ENCODE results near the gene SERPINB2. TPM values are rescaled to one million over a fixed set of nuclear protein-coding genes. Genes with fewer than 3 reads are reported as not detected.

Gene SERPINB2
- total RNA-seq, 1 experiment from 2014 or later, result not detected

- H3K4me3 ChIP-seq (replicated peaks in 1 of 2; ENCODE audit: low read depth in 1 of 2, low read length in 2 of 2), result no peak overlapping the region
- no TSS peak for BruUV-seq (replicated peaks)
- CTCF ChIA-PET, result no interaction called here
- peak overlapping the region; percentile 71 for H2AFZ ChIP-seq (ENCODE audit: low read depth, low read length, poor library complexity, severe bottlenecking)
- H3K9me2 ChIP-seq (ENCODE audit: insufficient read depth), result no peaks in the 10 kb centered on the region
- POLR2A ChIA-PET, result no interaction called here
- no peaks in the 10 kb centered on the region for H3K79me2 ChIP-seq (ENCODE audit: insufficient read depth, low read length)
- H3K4me2 ChIP-seq (ENCODE audit: low read length), result peak overlapping the region; percentile 42
- H3K36me3 ChIP-seq (ENCODE audit: control insufficient read depth in 1 of 2, insufficient read depth in 2 of 2, low read length in 2 of 2), result no peaks in the 10 kb centered on the region
- H3K27me3 ChIP-seq (ENCODE audit: insufficient read depth, low read length), result no peaks in the 10 kb centered on the region
- ATAC-seq (peak; percentile 72), DNase-seq (ENCODE audit: low read depth, low spot score) (peak; percentile 67)
- intact Hi-C loops (cut with micrococcal nuclease), result no loop called here
- no peaks in the 10 kb centered on the region for H3K9me3 ChIP-seq (ENCODE audit: control insufficient read depth in 1 of 2, insufficient read depth in 1 of 2, low read depth in 1 of 2, low read length in 2 of 2)
- H3K27ac ChIP-seq (ENCODE audit: low read depth, low read length), result no peak overlapping the region
- RAD21 ChIA-PET (ENCODE audit: low non-redundant PET in 1 of 2, low total read pairs in 2 of 2, uncharacterized antibody in 2 of 2, unreplicated experiment in 2 of 2), result no interaction called here
- H4K20me1 ChIP-seq (ENCODE audit: insufficient read depth), result no peaks in the 10 kb centered on the region
- H3K9ac ChIP-seq (ENCODE audit: low read length), result no peak overlapping the region
- H3K4me1 ChIP-seq (ENCODE audit: control insufficient read depth in 1 of 2, insufficient read depth in 2 of 2, low read length in 2 of 2), result peaks cover 0 to 16% of the 10 kb centered on the region in 2 experiments; a peak in 2 of 4 replicates
- TF ChIP-seq REST (IDR thresholded peaks at IDR 0.05; ENCODE audit: low read depth) (no peak), SIN3A (IDR thresholded peaks at IDR 0.05; ENCODE audit: low read depth) (no peak), FOSL1 (IDR thresholded peaks at IDR 0.05; ENCODE audit: low read depth) (peak; percentile 46; the same call in 1 of the 2 replicates), TCF7L2 (IDR thresholded peaks at IDR 0.05; ENCODE audit: borderline replicate concordance, extremely low read depth, insufficient read depth, insufficient read length) (no peak), SRF (IDR thresholded peaks at IDR 0.05; ENCODE audit: low read depth) (no peak), CBX3 (IDR thresholded peaks at IDR 0.05; ENCODE audit: low read depth) (0 out of 2 replicates have a peak, but pooled peaks have one; percentile 14), YY1 (IDR thresholded peaks at IDR 0.05; ENCODE audit: extremely low read depth, insufficient replicate concordance, low read depth, low read length) (no peak), CTCF (IDR thresholded peaks at IDR 0.05 in 2 of 3, conservative IDR thresholded peaks at IDR 0.05 in 1 of 3; ENCODE audit: borderline replicate concordance in 1 of 3, insufficient read depth in 1 of 3, low read depth in 2 of 3, low read length in 2 of 3) (no peak), JUND (IDR thresholded peaks at IDR 0.05) (peak; percentile 56), MAX (IDR thresholded peaks at IDR 0.05) (no peak), ELF1 (IDR thresholded peaks at IDR 0.05; ENCODE audit: borderline replicate concordance, low read depth) (no peak), ATF3 (IDR thresholded peaks at IDR 0.05) (peak; percentile 37; the same call in 1 of the 2 replicates), RAD21 (IDR thresholded peaks at IDR 0.05; ENCODE audit: low read depth) (no peak), EGR1 (IDR thresholded peaks at IDR 0.05; ENCODE audit: low read depth) (no peak), POLR2AphosphoS5 (IDR thresholded peaks at IDR 0.05; ENCODE audit: low read depth, low read length) (no peak), ZBTB33 (IDR thresholded peaks at IDR 0.05; ENCODE audit: extremely low read depth, insufficient replicate concordance, low read length) (no peak), EZH2phosphoT487 (IDR thresholded peaks at IDR 0.05; ENCODE audit: borderline replicate concordance) (no peak), ZNF274 (IDR thresholded peaks at IDR 0.05; ENCODE audit: low read depth, low read length) (no peak), SP1 (IDR thresholded peaks at IDR 0.05; ENCODE audit: low read depth) (no peak; the same call in 1 of the 2 replicates)
Observed at GRCh38 chr18:63882333-63883141, 5.0 kb upstream of the SERPINB2 start.
